Mesenchymal stem cell (in vitro differentiated cells and primary cell): ENCODE data around the gene CYREN.
A peak's percentile ranks its signal among the peaks of the same experiment; 100 is the strongest.

Source experiments
- DNase-seq: peaks from one replicate; pipeline ENCODE4 v3.0.0-alpha.2; 2013
- H2AFZ ChIP-seq: one replicate; pipeline ENCODE4 v1.6.1; 2013; ENCODE audit warnings: low read depth, mild to moderate bottlenecking, control low read depth, inconsistent platforms, low read length, moderate library complexity
- H2AK5ac ChIP-seq: 2 replicates; pipeline ENCODE4 v1.6.1; 2013; ENCODE audit warnings: low read length, moderate library complexity, mild to moderate bottlenecking, inconsistent platforms; ENCODE audit not compliant: severe bottlenecking
- H2BK120ac ChIP-seq: one replicate; pipeline ENCODE4 v1.6.1; 2013; ENCODE audit warnings: low read depth, mild to moderate bottlenecking, inconsistent platforms, low read length, moderate library complexity
- H2BK12ac ChIP-seq, 2 experiments: one replicate each; pipeline ENCODE4 v1.6.1; 2013; ENCODE audit warnings: inconsistent platforms in 2 of 2, low read length in 2 of 2, mild to moderate bottlenecking in 2 of 2, moderate library complexity in 2 of 2, control low read depth in 1 of 2
- H2BK15ac ChIP-seq: one replicate; pipeline ENCODE4 v1.6.1; 2013; ENCODE audit warnings: mild to moderate bottlenecking, low read depth, inconsistent platforms; ENCODE audit not compliant: poor library complexity, severe bottlenecking
- H2BK5ac ChIP-seq: 2 replicates; pipeline ENCODE4 v1.6.1; 2013; ENCODE audit warnings: low read depth, mild to moderate bottlenecking, low read length, control low read depth, inconsistent platforms; ENCODE audit not compliant: poor library complexity, severe bottlenecking
- H3K14ac ChIP-seq, 2 experiments: one replicate each; pipeline ENCODE4 v1.6.1; 2013; ENCODE audit warnings: inconsistent platforms in 2 of 2, low read length in 2 of 2, control low read depth in 1 of 2, mild to moderate bottlenecking in 1 of 2, moderate library complexity in 1 of 2
- H3K18ac ChIP-seq, 2 experiments: one replicate each; pipeline ENCODE4 v1.6.1; 2013; ENCODE audit warnings: inconsistent platforms in 2 of 2, low read length in 2 of 2, control low read depth in 1 of 2, low read depth in 1 of 2, mild to moderate bottlenecking in 1 of 2
- H3K23ac ChIP-seq, 2 experiments: one replicate each; pipeline ENCODE4 v1.6.1; 2013; ENCODE audit warnings: inconsistent platforms in 2 of 2, low read length in 2 of 2, mild to moderate bottlenecking in 2 of 2, moderate library complexity in 2 of 2, control low read depth in 1 of 2
- H3K27ac ChIP-seq: 2 replicates; pipeline ENCODE4 v1.5.1; 2013; ENCODE audit warnings: mild to moderate bottlenecking, moderate library complexity, low read length, control low read depth, inconsistent platforms; ENCODE audit not compliant: poor library complexity, severe bottlenecking
- H3K27me3 ChIP-seq, 2 experiments: 2 replicates each; pipeline versions ENCODE4 v1.6.1 to v1.7.0; 2013; ENCODE audit warnings: low read length in 2 of 2, mild to moderate bottlenecking in 2 of 2, moderate library complexity in 2 of 2, control low read depth in 1 of 2, inconsistent platforms in 1 of 2; ENCODE audit not compliant: control insufficient read depth in 1 of 2, insufficient read depth in 1 of 2
- H3K36me3 ChIP-seq, 2 experiments: 2 replicates each; pipeline versions ENCODE4 v1.6.1 to v1.7.0; 2013; ENCODE audit warnings: low read length in 2 of 2, control low read depth in 1 of 2, inconsistent platforms in 1 of 2, low read depth in 1 of 2, mild to moderate bottlenecking in 1 of 2; ENCODE audit not compliant: insufficient read depth in 2 of 2, control insufficient read depth in 1 of 2
- H3K4ac ChIP-seq, 2 experiments: one replicate each; pipeline ENCODE4 v1.6.1; 2013; ENCODE audit warnings: inconsistent platforms in 2 of 2, low read length in 2 of 2, mild to moderate bottlenecking in 2 of 2, moderate library complexity in 2 of 2, control low read depth in 1 of 2, low read depth in 1 of 2
- H3K4me1 ChIP-seq: 2 replicates; pipeline ENCODE4 v1.6.1; 2013; ENCODE audit warnings: low read depth, low read length, control low read depth; ENCODE audit not compliant: control insufficient read depth, insufficient read depth
- H3K4me2 ChIP-seq: 2 replicates; pipeline ENCODE4 v1.6.1; 2013; ENCODE audit warnings: low read length, mild to moderate bottlenecking, inconsistent platforms; ENCODE audit not compliant: poor library complexity, severe bottlenecking
- H3K4me3 ChIP-seq, 2 experiments: 2 replicates each; pipeline versions ENCODE4 v1.5.1 to v1.7.0; 2013; ENCODE audit warnings: low read length in 2 of 2, mild to moderate bottlenecking in 2 of 2, control low read depth in 1 of 2, low read depth in 1 of 2; ENCODE audit not compliant: insufficient read depth in 1 of 2
- H3K79me1 ChIP-seq: replicated peaks from 2 replicates; pipeline ENCODE4 v1.6.1; 2013; ENCODE audit warnings: mild to moderate bottlenecking, control low read depth, low read length, inconsistent platforms; ENCODE audit not compliant: poor library complexity, severe bottlenecking
- H3K9ac ChIP-seq: 2 replicates; pipeline ENCODE4 v1.7.0; 2013; ENCODE audit warnings: mild to moderate bottlenecking, low read length, moderate library complexity
- H3K9me3 ChIP-seq: 2 replicates; pipeline ENCODE4 v1.7.0; 2013; ENCODE audit warnings: mild to moderate bottlenecking, low read length; ENCODE audit not compliant: control insufficient read depth
- H4K8ac ChIP-seq: one replicate; pipeline ENCODE4 v1.6.1; 2013; ENCODE audit warnings: inconsistent platforms, mild to moderate bottlenecking, low read length, moderate library complexity
- H4K91ac ChIP-seq: one replicate; pipeline ENCODE4 v1.6.1; 2013; ENCODE audit warnings: mild to moderate bottlenecking, low read length, inconsistent platforms
- WGBS: methylation state at CpG from one replicate; pipeline ENCODE4 v1.1.7; 2013; ENCODE audit warnings: mixed read lengths; 5-methylcytosine and 5-hydroxymethylcytosine counted together

Gene CYREN

GRCh38 chr7:135165862-135166261 is 4.6 kb downstream of the CYREN start:
- over 99% methylated on average over 4 of the region's 4 CpGs for WGBS
- H2BK5ac ChIP-seq, result no peak overlapping the region
- H2AFZ ChIP-seq, result no peak overlapping the region
- H3K9ac ChIP-seq, result peak overlapping the region; percentile 57
- no peaks in the 10 kb centered on the region for H3K9me3 ChIP-seq
- no peak overlapping the region for H2BK12ac ChIP-seq
- peaks cover 33% of the 10 kb centered on the region for H3K4me1 ChIP-seq
- peaks cover 53 to 63% of the 10 kb centered on the region in 2 experiments for H3K36me3 ChIP-seq
- H2AK5ac ChIP-seq, result no peak overlapping the region
- no peak overlapping the region for H3K4ac ChIP-seq
- H3K4me3 ChIP-seq, result no peak overlapping the region
- H4K8ac ChIP-seq, result no peak overlapping the region
- no peaks in the 10 kb centered on the region for H3K27me3 ChIP-seq
- H3K18ac ChIP-seq, result no peak overlapping the region
- H2BK120ac ChIP-seq, result no peak overlapping the region
- H3K27ac ChIP-seq, result no peak overlapping the region
- H3K4me2 ChIP-seq, result no peak overlapping the region
- DNase-seq, result no peak
- H3K79me1 ChIP-seq, result peaks cover 32% of the 10 kb centered on the region
- no peak overlapping the region for H4K91ac ChIP-seq
- no peak overlapping the region for H3K14ac ChIP-seq
- no peak overlapping the region for H2BK15ac ChIP-seq
- H3K23ac ChIP-seq, result no peak overlapping the region

GRCh38 chr7:135164357-135165061 is 6.0 kb downstream of the CYREN start:
- Histone ChIP-seq H4K91ac (peak overlapping the region; percentile 31), H3K4me3 (peak overlapping the region in 1 of 2 experiments; percentile 26), H3K23ac (no peak overlapping the region), H2BK120ac (no peak overlapping the region), H3K27ac (no peak overlapping the region), H2AK5ac (peak overlapping the region; percentile 4), H3K9ac (peak overlapping the region; percentile 57), H3K36me3 (peaks cover 53 to 63% of the 10 kb centered on the region in 2 experiments), H2AFZ (no peak overlapping the region), H3K4me2 (no peak overlapping the region), H3K18ac (peak overlapping the region in 1 of 2 experiments; percentile 30), H3K14ac (no peak overlapping the region), H3K79me1 (peaks cover 32% of the 10 kb centered on the region), H3K4me1 (peaks cover 37% of the 10 kb centered on the region), H4K8ac (peak overlapping the region; percentile 60), H2BK12ac (no peak overlapping the region), H2BK15ac (peak overlapping the region; percentile 30), H2BK5ac (no peak overlapping the region), H3K4ac (no peak overlapping the region), H3K9me3 (no peaks in the 10 kb centered on the region), H3K27me3 (no peaks in the 10 kb centered on the region)
- 90% methylated on average over 18 of the region's 18 CpGs for WGBS
- DNase-seq, result no peak

GRCh38 chr7:135162382-135163001 is 8.0 kb downstream of the CYREN start:
- Histone ChIP-seq H2BK15ac (no peak overlapping the region), H3K79me1 (peaks cover 40% of the 10 kb centered on the region), H2AFZ (no peak overlapping the region), H3K4me3 (no peak overlapping the region), H3K27ac (no peak overlapping the region), H3K4me1 (peaks cover 36% of the 10 kb centered on the region), H2BK5ac (no peak overlapping the region), H3K14ac (no peak overlapping the region), H3K4me2 (no peak overlapping the region), H3K9ac (no peak overlapping the region), H3K27me3 (no peaks in the 10 kb centered on the region), H3K9me3 (no peaks in the 10 kb centered on the region), H3K23ac (no peak overlapping the region), H3K4ac (no peak overlapping the region), H2BK12ac (no peak overlapping the region), H2BK120ac (no peak overlapping the region), H2AK5ac (peak overlapping the region; percentile 78), H3K36me3 (peaks cover 42 to 53% of the 10 kb centered on the region in 2 experiments), H4K91ac (no peak overlapping the region), H3K18ac (peak overlapping the region in 1 of 2 experiments; percentile 10), H4K8ac (no peak overlapping the region)
- DNase-seq, result no peak
- 100% methylated on average over 1 of the region's 2 CpGs for WGBS

GRCh38 chr7:135161669-135162068 is 8.8 kb downstream of the CYREN start:
- Histone ChIP-seq H3K18ac (peak overlapping the region; percentile 37 to 52), H2BK5ac (no peak overlapping the region), H3K4me1 (peaks cover 29% of the 10 kb centered on the region), H2BK15ac (peak overlapping the region; percentile 82), H3K27me3 (no peaks in the 10 kb centered on the region), H3K9ac (no peak overlapping the region), H4K91ac (peak overlapping the region; percentile 88), H3K4me2 (no peak overlapping the region), H2AK5ac (peak overlapping the region; percentile 92), H3K23ac (no peak overlapping the region), H2BK12ac (peak overlapping the region; percentile 75 to 90), H3K4me3 (no peak overlapping the region), H3K27ac (peak overlapping the region; percentile 90), H4K8ac (no peak overlapping the region), H3K9me3 (peaks cover 7% of the 10 kb centered on the region), H3K4ac (peak overlapping the region; percentile 24 to 35), H2AFZ (no peak overlapping the region), H3K79me1 (peaks cover 37% of the 10 kb centered on the region), H3K36me3 (peaks cover 38 to 51% of the 10 kb centered on the region in 2 experiments), H3K14ac (no peak overlapping the region), H2BK120ac (no peak overlapping the region)
- DNase-seq, result no peak
- 91% methylated on average over 6 of the region's 6 CpGs for whole genome bisulfite sequencing
